Fibroblast of mammary gland (primary cell): ENCODE measurements around the gene CENPK.
"Not testable (repeated sequence)": the region's sequence is repeated elsewhere in the genome, so short reads cannot be mapped to it uniquely, and the experiment has no call there.

Source experiments
- DNase-seq: peaks from one replicate; pipeline ENCODE4 v3.0.0-alpha.2; 2010; ENCODE audit warnings: low read depth
- H3K4me3 ChIP-seq: 2 replicates; pipeline ENCODE4 v1.5.1; 2011; ENCODE audit warnings: low read depth, mild to moderate bottlenecking, low read length, moderate library complexity; ENCODE audit not compliant: control insufficient read depth
- CTCF ChIP-seq: conservative IDR thresholded peaks from 2 replicates; pipeline ENCODE4 v1.5.1; 2011; ENCODE audit warnings: low read depth, low read length, inconsistent platforms; ENCODE audit not compliant: control insufficient read depth, insufficient read depth

The CENPK gene

DNA sequence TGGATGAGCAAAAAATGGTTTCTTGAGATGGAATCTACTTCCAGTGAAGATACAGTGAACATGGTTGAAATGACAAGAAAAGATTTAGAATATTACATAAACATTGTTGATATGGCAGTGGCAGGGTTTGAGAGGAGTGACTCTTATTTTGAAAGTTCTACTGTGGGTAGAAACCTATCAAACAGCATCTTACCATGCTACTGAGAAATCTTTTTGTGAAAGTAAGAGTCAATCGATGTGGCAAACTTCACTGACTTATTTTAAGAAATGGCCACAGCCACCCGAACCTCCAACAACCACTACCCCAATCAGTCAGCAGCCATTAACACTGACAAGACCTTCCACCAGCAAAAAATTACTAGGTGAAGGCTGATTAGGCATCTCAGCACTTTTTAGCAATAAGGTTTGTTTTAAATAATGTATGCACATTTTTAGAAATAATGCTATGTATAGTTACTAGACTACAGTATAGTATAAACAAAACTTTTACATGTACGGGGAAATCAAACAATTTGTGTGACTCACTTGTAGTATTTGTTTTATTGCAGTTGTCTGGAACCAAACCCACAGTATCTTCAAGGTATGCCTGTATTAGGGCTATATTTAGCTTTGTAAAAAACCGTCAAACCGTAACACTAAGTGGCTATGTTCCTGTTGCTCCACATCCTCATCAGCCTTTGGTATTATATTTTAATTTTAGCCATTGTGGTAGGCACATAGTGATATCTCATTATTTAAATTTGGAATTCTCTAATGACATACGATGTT, 50.6 kb downstream of the CENPK start:
- TF ChIP-seq CTCF, result no peak
- no peak overlapping the region for H3K4me3 ChIP-seq
- DNase-seq, result no peak

- peak; percentile 45 for DNase-seq
- no peak for TF ChIP-seq CTCF
- no peak overlapping the region for H3K4me3 ChIP-seq
These were observed 54.0 kb downstream of the CENPK start for GRCh38 chr5:65508978-65509377.

- no peak for TF ChIP-seq CTCF
- H3K4me3 ChIP-seq, result no peak overlapping the region
- peak; percentile 85 for DNase-seq
These were observed 56.0 kb downstream of the CENPK start for GRCh38 chr5:65506961-65507360.

GRCh38 chr5:65489119-65489518, 73.8 kb downstream of the CENPK start:
- DNase-seq, result no peak
- no peak overlapping the region for H3K4me3 ChIP-seq
- no peak for TF ChIP-seq CTCF

GRCh38 chr5:65488038-65488687, 74.8 kb downstream of the CENPK start:
- not testable (repeated sequence) for DNase-seq, H3K4me3 ChIP-seq

DNA sequence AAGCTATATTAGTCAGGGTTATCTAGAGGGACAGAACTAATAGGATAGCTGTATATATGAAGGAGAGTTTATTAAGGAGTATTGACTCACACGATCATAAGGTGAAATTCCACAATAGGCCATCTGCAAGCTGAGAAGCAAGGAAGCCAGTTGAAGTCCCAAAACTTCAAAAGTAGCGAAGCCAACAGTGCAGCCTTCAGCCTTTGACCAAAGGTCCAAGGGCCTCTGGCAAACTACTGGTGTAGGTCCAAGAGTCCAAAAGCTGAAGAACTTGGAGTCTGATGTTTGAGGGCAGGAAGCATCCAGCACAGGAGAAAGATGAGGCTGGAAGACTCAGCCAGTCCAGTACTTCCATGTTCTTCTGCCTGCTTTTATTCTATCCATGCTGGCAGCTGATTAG, 76.2 kb downstream of the CENPK start:
- DNase-seq, result not testable (repeated sequence)

GRCh38 chr5:65485405-65485804, 77.6 kb downstream of the CENPK start:
- TF ChIP-seq CTCF, result no peak
- no peak for DNase-seq
- no peak overlapping the region for H3K4me3 ChIP-seq

More for the DNA sequence above, 76.2 kb downstream of the CENPK start:
- H3K4me3 ChIP-seq, result not testable (repeated sequence)
